HG03439 (cell line): ENCODE measurements around the gene SLC7A8.
A peak's percentile ranks its signal among the peaks of the same experiment; 100 is the strongest.

ENCODE experiments used
- ATAC-seq: cut with Tn5 transposase; IDR thresholded peaks from one replicate; pipeline ENCODE4 v1.9.1; 2021; ENCODE audit warnings: mild to moderate bottlenecking, moderate library complexity; ENCODE audit not compliant: unreplicated experiment

SLC7A8 gene

DNA sequence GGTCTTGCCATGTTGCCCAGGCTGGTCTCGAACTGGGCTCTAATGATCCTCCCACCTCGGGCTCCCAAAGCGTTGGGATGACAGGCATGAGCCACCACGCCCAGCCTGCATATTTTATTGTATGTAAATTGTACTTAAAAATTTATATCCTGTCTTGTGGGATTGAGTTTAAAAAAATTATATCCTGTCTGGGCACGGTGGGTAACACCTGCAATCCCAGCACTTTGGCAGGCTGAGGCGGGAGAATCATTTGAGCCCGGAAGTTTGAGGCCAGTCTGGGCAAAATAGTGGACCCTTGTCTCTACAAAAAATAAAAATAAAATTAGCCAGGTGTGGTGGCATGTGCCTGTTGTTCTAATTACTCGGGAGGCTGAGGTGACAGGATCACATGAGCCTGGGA lies 50.5 kb downstream of the SLC7A8 start:
- no peak for ATAC-seq

DNA sequence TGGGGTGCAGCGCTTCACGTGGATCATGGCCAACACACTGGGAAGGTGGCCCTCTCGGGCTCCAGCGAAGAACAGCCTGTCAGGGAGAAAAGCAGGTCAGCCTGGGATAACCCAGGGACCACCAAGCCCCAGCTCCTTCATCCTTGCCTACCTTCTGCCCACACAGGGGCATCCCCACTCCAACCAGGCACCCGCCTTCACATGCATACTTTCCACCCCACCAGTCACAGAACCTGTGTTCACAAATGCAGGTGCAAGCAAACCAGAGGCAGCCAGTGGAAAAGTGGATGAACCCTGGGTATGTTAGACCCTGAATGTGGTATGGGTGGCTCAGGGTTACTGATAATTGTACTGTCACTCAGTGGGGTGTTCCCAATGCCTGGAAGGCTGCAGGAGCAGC lies 52.0 kb downstream of the SLC7A8 start:
- no peak for ATAC-seq

GRCh38 chr14:23130871-23131270 lies 52.6 kb downstream of the SLC7A8 start:
- no peak for ATAC-seq

- ATAC-seq: no peak
These were observed 53.6 kb downstream of the SLC7A8 start for GRCh38 chr14:23129759-23130316.

DNA sequence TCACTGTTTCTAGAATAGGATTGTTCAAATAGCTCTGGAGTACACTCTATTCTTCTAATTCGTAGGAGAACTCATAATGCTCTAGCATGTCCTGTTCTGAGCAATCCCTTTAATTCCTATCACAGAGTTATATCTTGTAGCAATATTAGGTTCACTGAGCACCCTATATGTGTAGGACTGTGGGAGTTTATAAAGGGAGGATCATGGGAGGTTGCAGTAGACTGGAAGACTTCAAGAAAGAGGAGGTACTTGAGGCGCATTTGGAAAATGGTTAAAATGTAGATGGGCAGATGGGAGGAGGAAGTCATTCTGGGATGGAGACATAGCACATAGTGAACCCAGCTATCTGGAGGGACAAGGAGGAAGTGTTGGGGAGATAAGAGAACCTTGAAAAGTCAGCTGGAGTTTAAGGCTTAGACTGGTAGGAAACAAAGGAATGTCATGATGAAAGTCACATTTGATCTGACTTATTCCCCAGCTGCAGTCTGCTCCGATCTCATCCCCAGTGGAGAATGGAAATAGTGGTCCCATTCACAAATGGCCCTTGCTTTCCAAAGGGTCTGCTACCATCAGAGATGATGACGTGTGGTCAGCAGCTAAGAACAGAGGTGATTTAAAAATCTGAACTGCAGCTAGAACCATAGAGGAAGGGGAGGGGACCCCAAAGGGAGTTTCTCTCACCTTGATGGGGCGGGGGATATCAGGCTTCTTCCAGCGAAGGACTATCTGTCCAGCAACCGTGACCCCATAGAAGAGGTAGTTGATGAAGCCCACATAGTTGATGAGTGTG lies 54.3 kb downstream of the SLC7A8 start:
- ATAC-seq: no peak

GRCh38 chr14:23127861-23128260 lies 55.6 kb downstream of the SLC7A8 start:
- ATAC-seq: no peak

DNA sequence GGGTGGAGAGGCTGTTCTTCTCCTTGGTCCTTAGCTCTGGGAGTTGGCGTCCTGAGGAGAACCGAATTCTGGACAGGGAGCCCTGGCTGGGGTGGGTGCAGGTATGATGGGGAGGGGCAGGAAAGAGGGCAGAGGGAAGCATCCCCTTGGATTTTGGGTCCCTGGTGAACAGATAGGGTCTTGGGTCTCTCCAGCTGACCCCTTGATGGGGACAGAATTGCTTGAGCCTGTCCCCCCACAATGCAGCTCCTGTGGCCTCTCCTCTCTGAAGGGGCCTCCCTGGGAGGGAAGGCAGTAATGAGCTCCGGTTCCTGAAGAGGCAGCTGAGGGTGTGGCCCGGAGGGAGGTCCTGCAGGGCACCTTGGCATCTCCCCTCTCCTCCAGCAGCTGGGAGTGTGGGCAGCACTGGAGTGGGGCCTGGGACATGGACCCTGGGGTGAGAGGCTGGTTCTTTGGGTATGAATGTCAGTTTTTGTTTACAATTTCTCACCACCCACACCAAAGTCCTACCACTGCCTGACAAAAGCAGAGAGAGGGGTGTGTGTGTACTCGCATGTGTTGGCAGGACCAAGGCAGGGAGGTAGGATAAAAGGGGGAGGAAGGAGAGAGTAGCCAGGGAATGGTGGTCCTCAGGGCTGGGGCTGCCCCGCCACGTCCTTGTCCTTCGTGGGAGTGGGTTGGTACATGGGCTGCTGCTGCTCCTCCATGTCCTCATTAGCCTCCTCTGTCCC lies 56.7 kb downstream of the SLC7A8 start:
- ATAC-seq: no peak

GRCh38 chr14:23125933-23126524 lies 57.4 kb downstream of the SLC7A8 start:
- no peak for ATAC-seq

GRCh38 chr14:23125011-23125410 lies 58.4 kb downstream of the SLC7A8 start:
- no peak for ATAC-seq

GRCh38 chr14:23124337-23124954 lies 59.0 kb downstream of the SLC7A8 start:
- ATAC-seq: no peak

DNA sequence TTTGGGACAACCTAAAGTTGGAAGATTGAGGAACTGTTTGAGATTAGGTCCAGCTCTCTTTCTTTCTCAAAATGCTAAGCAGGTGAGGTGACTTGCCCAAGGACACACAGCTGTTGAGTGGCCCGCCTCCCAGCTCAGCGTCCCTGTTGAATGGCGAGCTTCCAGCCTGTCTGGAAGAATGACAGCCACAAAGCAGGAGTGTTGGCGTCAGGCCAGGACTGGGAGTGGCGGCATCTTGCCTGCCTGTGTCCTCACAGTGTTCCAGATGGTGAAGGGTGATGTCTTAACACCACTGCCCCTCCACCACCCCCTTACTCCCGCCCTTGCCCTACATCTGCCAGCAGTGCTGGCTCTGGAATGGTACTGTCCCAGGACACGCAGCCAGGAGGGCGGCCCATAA lies 60.0 kb downstream of the SLC7A8 start:
- no peak for ATAC-seq

- ATAC-seq: no peak
These were observed 61.4 kb downstream of the SLC7A8 start for GRCh38 chr14:23122086-23122485.

- ATAC-seq: no peak
These were observed 62.1 kb downstream of the SLC7A8 start for GRCh38 chr14:23121361-23121771.

DNA sequence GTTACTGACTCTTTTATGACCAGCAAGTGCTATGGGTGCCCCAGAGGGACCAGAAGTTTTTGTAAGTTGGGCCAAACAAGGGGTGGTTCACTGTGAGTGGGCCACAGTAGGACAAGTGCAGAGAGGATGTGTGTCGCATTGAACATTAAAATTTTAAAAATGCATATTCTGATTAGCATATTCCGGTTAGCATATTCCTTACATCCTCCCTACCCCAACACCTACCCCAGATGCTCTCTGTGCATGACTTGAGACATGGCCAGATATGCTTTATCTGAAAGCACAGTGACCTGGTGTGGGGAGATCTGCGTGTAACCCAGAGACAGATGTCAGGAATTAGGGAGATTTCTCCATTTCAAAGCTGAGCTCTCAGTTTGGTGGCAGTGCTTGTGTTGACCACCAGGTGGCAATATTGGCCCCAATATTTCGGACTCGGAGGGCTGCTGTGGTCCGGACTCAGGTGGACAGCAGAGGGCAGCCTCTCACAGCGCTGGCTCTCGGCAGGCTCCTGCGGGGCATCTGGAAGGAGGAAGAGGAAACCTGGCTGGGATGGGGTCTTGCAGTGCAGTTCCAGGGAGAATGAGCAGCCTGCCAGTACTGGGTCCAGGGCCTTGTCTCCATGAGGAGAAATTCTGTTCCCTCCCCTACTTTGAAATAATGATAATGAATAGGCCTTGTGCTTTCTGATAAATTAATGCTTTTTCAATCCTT lies 62.8 kb downstream of the SLC7A8 start:
- ATAC-seq: peak; percentile 90

GRCh38 chr14:23119363-23120327 lies 63.8 kb downstream of the SLC7A8 start:
- ATAC-seq: no peak

DNA sequence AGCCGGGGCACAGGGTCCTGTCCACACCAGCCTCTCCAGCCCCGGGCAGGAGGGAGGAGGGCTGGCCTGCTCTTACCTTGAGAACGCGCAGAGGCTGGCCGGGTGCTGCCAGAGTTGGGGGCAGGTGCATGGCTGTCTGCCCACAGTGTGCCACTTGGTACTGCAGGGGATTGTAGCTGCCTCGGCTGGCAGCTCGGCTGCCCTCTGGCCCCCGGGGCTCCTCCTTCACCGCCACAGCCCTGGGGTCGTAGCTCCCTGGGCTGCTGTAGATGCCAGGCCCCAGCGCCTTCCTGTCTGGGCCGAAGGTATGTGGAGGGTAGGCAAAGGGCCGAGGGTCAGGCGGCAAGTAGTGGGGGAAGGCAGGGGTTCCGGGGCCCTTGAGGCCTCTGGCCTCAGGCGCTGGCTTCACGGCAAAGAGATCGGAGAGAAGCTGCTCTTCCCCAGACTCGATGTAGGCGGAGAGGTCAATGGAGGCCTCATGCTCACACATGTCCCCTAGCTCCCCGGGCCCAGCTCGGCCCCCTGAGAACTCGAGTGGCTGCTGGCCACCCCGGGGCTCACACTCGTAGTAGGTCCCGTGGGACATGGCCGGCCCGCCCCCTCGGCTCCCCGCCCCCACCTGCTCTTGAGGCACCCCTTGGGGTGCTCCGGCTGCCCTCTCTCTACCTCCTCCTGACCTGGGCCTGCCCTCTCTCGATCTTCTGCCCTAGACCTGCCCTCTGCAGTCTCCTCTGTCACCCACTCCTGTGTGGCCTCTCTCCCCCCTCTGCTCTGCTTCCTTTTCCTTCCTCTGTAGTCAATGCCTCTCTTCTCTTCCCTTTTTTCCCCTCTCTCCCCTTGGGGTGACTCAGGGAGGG lies 64.7 kb downstream of the SLC7A8 start, which contains the start of gene CEBPE:
Gene CEBPE (minus strand): TSS at position 750 of the 857 bp plus-strand sequence. CDS start 164 bp downstream, at position 586.
- ATAC-seq: no peak

- ATAC-seq: no peak
These were observed 66.0 kb downstream of the SLC7A8 start for GRCh38 chr14:23117371-23118020.

DNA sequence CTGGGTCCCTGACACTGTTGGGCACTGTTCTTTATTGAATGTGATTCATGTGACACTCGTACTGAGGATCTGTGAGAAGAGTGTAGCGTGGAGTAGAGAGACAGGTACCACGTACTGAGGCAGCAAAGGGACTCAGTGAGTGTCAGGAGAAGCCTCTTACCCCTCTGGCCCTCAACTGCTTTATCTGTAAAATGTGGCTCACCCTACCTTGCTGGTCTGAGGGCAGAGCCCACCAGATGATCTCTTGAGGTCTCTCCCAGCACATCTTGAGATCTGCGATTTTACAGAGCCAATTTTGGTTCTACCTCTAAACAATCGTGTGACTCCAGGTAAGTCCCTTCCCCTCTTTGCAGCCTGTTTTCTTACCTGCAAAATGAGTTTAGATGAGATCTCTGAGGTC lies 67.5 kb downstream of the SLC7A8 start:
- no peak for ATAC-seq
